GM23338 (cell line): Measurements from ENCODE around the gene DGKH. TPM values are rescaled to one million over a fixed set of nuclear protein-coding genes. Genes with fewer than 3 reads are reported as not detected.

Source experiments
- ATAC-seq: fragments of 200-7000 bp; cut with Tn5 transposase; 3 replicates; pipeline ENCODE4 v1.9.1; 2020
- DNase-seq: peaks from one replicate; pipeline ENCODE4 v3.0.0-alpha.2; 2015; ENCODE audit warnings: low spot score
- H2AFZ ChIP-seq: fragments of 200-600 bp; sonication (generic); 2 replicates; pipeline ENCODE4 v1.8.0; 2016; ENCODE audit warnings: antibody characterized with exemption, mild to moderate bottlenecking, moderate library complexity
- H3F3A ChIP-seq: fragments of 200-600 bp; sonication (generic); replicated peaks from 2 replicates; pipeline ENCODE4 v1.8.0; 2017; ENCODE audit warnings: antibody characterized with exemption, mixed run types, low read depth
- H3K27ac ChIP-seq: fragments of 200-600 bp; sonication (generic); 2 replicates; pipeline ENCODE4 v1.6.1; 2016; ENCODE audit warnings: low read depth
- H3K27me3 ChIP-seq: fragments of 200-600 bp; sonication (generic); 2 replicates; pipeline ENCODE4 v1.8.0; 2016; ENCODE audit warnings: mild to moderate bottlenecking, mixed run types, moderate library complexity; ENCODE audit not compliant: insufficient read depth
- H3K36me3 ChIP-seq: fragments of 200-600 bp; sonication (generic); 2 replicates; pipeline ENCODE4 v1.8.0; 2016; ENCODE audit warnings: mild to moderate bottlenecking; ENCODE audit not compliant: insufficient read depth
- H3K4me1 ChIP-seq: fragments of 200-600 bp; sonication (generic); 2 replicates; pipeline ENCODE4 v1.8.0; 2016; ENCODE audit warnings: mild to moderate bottlenecking, moderate library complexity; ENCODE audit not compliant: insufficient read depth
- H3K4me2 ChIP-seq: fragments of 200-600 bp; sonication (generic); 2 replicates; pipeline ENCODE4 v1.7.1; 2017; ENCODE audit warnings: mixed run types
- H3K4me3 ChIP-seq: fragments of 200-600 bp; sonication (generic); 2 replicates; pipeline ENCODE4 v1.6.1; 2016; ENCODE audit warnings: mixed run types
- H3K79me2 ChIP-seq: fragments of 200-600 bp; sonication (generic); replicated peaks from 2 replicates; pipeline ENCODE4 v1.8.0; 2017; ENCODE audit warnings: mild to moderate bottlenecking; ENCODE audit not compliant: insufficient read depth
- H3K9me2 ChIP-seq: fragments of 200-600 bp; sonication (generic); 2 replicates; pipeline ENCODE4 v1.8.0; 2017; ENCODE audit not compliant: insufficient read depth
- H4K20me1 ChIP-seq: fragments of 200-600 bp; sonication (generic); replicated peaks from 2 replicates; pipeline ENCODE4 v1.8.0; 2017; ENCODE audit warnings: mild to moderate bottlenecking; ENCODE audit not compliant: insufficient read depth
- H3K27ac Mint-ChIP-seq: 2 replicates; pipeline ENCODE4 v1.8.0; 2020; ENCODE audit warnings: inconsistent platforms, mild to moderate bottlenecking, moderate library complexity, mixed read lengths
- H3K27me3 Mint-ChIP-seq: 3 replicates; pipeline ENCODE4 v1.8.0; 2022; ENCODE audit warnings: low read depth, mild to moderate bottlenecking, moderate library complexity, mixed read lengths, inconsistent platforms; ENCODE audit not compliant: insufficient read depth, poor library complexity
- H3K36me3 Mint-ChIP-seq: 3 replicates; pipeline ENCODE4 v1.8.0; 2021; ENCODE audit warnings: low read depth, mild to moderate bottlenecking, inconsistent platforms, moderate library complexity, mixed read lengths
- H3K4me1 Mint-ChIP-seq: 3 replicates; pipeline ENCODE4 v1.8.0; 2020; ENCODE audit warnings: mild to moderate bottlenecking, inconsistent platforms, mixed read lengths
- H3K4me3 Mint-ChIP-seq: 3 replicates; pipeline ENCODE4 v1.8.0; 2021; ENCODE audit warnings: moderate library complexity, mild to moderate bottlenecking, inconsistent platforms, mixed read lengths
- H3K9me3 Mint-ChIP-seq: 3 replicates; pipeline ENCODE4 v1.8.0; 2020; ENCODE audit warnings: moderate library complexity, mild to moderate bottlenecking, inconsistent platforms, mixed read lengths
- CREB1 ChIP-seq: fragments of 250-450 bp; sonication (Bioruptor Pico); IDR thresholded peaks from 2 replicates; pipeline ENCODE4 v1.5.0; 2020; ENCODE audit warnings: low read depth, mild to moderate bottlenecking, moderate library complexity
- EZH2 ChIP-seq: fragments of 200-600 bp; sonication (generic); IDR thresholded peaks from one replicate; pipeline ENCODE4 v1.8.0; 2017; ENCODE audit warnings: antibody characterized with exemption, mild to moderate bottlenecking, low read depth; ENCODE audit not compliant: unreplicated experiment
- EZH2phosphoT487 ChIP-seq: fragments of 200-600 bp; sonication (generic); IDR thresholded peaks from one replicate; pipeline ENCODE4 v1.8.1; 2018; ENCODE audit warnings: antibody characterized with exemption; ENCODE audit not compliant: unreplicated experiment
- JUNB ChIP-seq: IDR thresholded peaks from one replicate; pipeline ENCODE4 v1.6.1; 2016; ENCODE audit warnings: antibody characterized with exemption; ENCODE audit not compliant: unreplicated experiment
- STAT1 ChIP-seq: IDR thresholded peaks from one replicate; pipeline ENCODE4 v1.6.1; 2016; ENCODE audit warnings: antibody characterized with exemption; ENCODE audit not compliant: unreplicated experiment
- ZNF331 ChIP-seq: fragments of 250-450 bp; sonication (Bioruptor Pico); IDR thresholded peaks from 2 replicates; pipeline ENCODE4 v1.5.0; 2020; ENCODE audit warnings: low read depth, mild to moderate bottlenecking, moderate library complexity
- ZNF462 ChIP-seq: fragments of 250-450 bp; sonication (Bioruptor Pico); IDR thresholded peaks from 2 replicates; pipeline ENCODE4 v1.5.0; 2020; ENCODE audit warnings: mild to moderate bottlenecking, moderate library complexity
- polyA plus RNA-seq: library from polyadenylated mRNA; unstranded; fragments of >200 nt; fragmentation: Nextera tagmentation; extraction: Ambion mirVana; gene quantifications from 2 replicates; pipeline ENCODE4 v1.2.1, GENCODE V29; 2016
- total RNA-seq: library from RNA; depleted of rRNA; stranded (reverse); fragments of >200 nt; shearing (Covaris generic); gene quantifications from 2 replicates; pipeline ENCODE4 v1.2.3, GENCODE V29; 2014

Gene DGKH
- total and polyA plus RNA-seq, 2 experiments from 2014 or later: 2.1 to 7.5 TPM

- Mint-ChIP-seq H3K4me3 (no peak overlapping the region), H3K9me3 (no peaks in the 10 kb centered on the region), H3K27me3 (no peaks in the 10 kb centered on the region), H3K27ac (no peak overlapping the region), H3K36me3 (peaks cover 5% of the 10 kb centered on the region; the same call in 1 of the 3 replicates), H3K4me1 (peaks cover 20% of the 10 kb centered on the region)
- no peak overlapping the region for H2AFZ ChIP-seq
- no peaks in the 10 kb centered on the region for H3K36me3 ChIP-seq
- ATAC-seq (no peak), DNase-seq (no peak)
- H3K4me3 ChIP-seq: no peak overlapping the region
- H3K4me2 ChIP-seq: no peak overlapping the region
- H3K79me2 ChIP-seq: no peaks in the 10 kb centered on the region
- no peak overlapping the region for H3K27ac ChIP-seq
- H3F3A ChIP-seq: no peaks in the 10 kb centered on the region
- TF ChIP-seq EZH2: no peak
- no peak for TF ChIP-seq EZH2phosphoT487
- no peak for TF ChIP-seq JUNB
- TF ChIP-seq CREB1 (CRISPR knock-in tag): no peak
- no peak for TF ChIP-seq ZNF331 (CRISPR knock-in tag)
- no peak for TF ChIP-seq ZNF462 (CRISPR knock-in tag)
- H3K9me2 ChIP-seq: no peaks in the 10 kb centered on the region
- H4K20me1 ChIP-seq: no peaks in the 10 kb centered on the region
- no peaks in the 10 kb centered on the region for H3K27me3 ChIP-seq
- H3K4me1 ChIP-seq: peaks cover 5% of the 10 kb centered on the region
These were observed 75.2 kb downstream of the DGKH start for GRCh38 chr13:42123600-42123999.

- Histone ChIP-seq H3F3A (no peaks in the 10 kb centered on the region), H3K27ac (no peak overlapping the region), H3K36me3 (no peaks in the 10 kb centered on the region), H3K27me3 (no peaks in the 10 kb centered on the region), H2AFZ (no peak overlapping the region), H3K4me3 (no peak overlapping the region), H3K9me2 (no peaks in the 10 kb centered on the region), H3K79me2 (no peaks in the 10 kb centered on the region), H4K20me1 (no peaks in the 10 kb centered on the region), H3K4me1 (peaks cover 20% of the 10 kb centered on the region), H3K4me2 (no peak overlapping the region)
- H3K4me1 Mint-ChIP-seq: peaks cover 22% of the 10 kb centered on the region
- no peaks in the 10 kb centered on the region for H3K9me3 Mint-ChIP-seq
- H3K27me3 Mint-ChIP-seq: no peaks in the 10 kb centered on the region
- H3K27ac Mint-ChIP-seq: no peak overlapping the region
- peaks cover 5% of the 10 kb centered on the region; the same call in 1 of the 3 replicates for H3K36me3 Mint-ChIP-seq
- DNase-seq (no peak), ATAC-seq (no peak)
- H3K4me3 Mint-ChIP-seq: no peak overlapping the region
- TF ChIP-seq STAT1: no peak
- TF ChIP-seq ZNF462 (CRISPR knock-in tag): no peak
These were observed 76.6 kb downstream of the DGKH start for GRCh38 chr13:42125046-42125445.
